ENCODE measurements around the gene ZIC2.
"Not testable (repeated sequence)": the region's sequence is repeated elsewhere in the genome, so short reads cannot be mapped to it uniquely, and the experiment has no call there.

DNA sequence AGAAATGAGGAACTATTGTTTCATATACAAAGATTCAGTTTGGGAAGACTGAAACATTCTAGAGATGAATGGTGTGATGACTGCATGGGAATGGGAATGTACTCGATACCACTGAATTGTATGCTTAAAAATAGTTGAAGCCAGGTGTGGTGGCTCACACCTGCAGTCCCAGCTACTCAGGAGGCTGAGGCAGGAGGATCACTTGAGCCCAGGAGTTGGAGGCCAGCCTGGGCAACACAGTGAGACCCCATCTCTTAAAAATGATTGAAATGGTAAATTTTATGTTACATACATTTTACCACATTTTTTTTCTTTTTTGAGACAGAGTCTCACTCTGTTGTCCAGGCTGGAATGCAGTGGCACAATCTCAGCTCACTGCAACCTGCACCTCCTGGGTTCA is 29.9 kb upstream of the ZIC2 start:
- TF ChIP-seq, protein P1, sequence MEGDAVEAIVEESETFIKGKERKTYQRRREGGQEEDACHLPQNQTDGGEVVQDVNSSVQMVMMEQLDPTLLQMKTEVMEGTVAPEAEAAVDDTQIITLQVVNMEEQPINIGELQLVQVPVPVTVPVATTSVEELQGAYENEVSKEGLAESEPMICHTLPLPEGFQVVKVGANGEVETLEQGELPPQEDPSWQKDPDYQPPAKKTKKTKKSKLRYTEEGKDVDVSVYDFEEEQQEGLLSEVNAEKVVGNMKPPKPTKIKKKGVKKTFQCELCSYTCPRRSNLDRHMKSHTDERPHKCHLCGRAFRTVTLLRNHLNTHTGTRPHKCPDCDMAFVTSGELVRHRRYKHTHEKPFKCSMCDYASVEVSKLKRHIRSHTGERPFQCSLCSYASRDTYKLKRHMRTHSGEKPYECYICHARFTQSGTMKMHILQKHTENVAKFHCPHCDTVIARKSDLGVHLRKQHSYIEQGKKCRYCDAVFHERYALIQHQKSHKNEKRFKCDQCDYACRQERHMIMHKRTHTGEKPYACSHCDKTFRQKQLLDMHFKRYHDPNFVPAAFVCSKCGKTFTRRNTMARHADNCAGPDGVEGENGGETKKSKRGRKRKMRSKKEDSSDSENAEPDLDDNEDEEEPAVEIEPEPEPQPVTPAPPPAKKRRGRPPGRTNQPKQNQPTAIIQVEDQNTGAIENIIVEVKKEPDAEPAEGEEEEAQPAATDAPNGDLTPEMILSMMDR (IDR thresholded peaks at IDR 0.05 in 2 of 3, conservative IDR thresholded peaks at IDR 0.05 in 1 of 3; ENCODE audit: borderline replicate concordance in 1 of 3, insufficient read depth in 1 of 3, low read depth in 2 of 3, low read length in 2 of 3) = not testable (repeated sequence)
- TF ChIP-seq POLR2A (IDR thresholded peaks at IDR 0.05; ENCODE audit: borderline replicate concordance, extremely low read depth, insufficient read depth, insufficient read length); ZNF274 (IDR thresholded peaks at IDR 0.05; ENCODE audit: low read depth, low read length); SP1 (IDR thresholded peaks at IDR 0.05; ENCODE audit: low read depth); SRF (IDR thresholded peaks at IDR 0.05; ENCODE audit: low read depth); EZH2phosphoT487 (IDR thresholded peaks at IDR 0.05; ENCODE audit: borderline replicate concordance); POLR2AphosphoS5 (IDR thresholded peaks at IDR 0.05; ENCODE audit: low read depth, low read length): not testable (repeated sequence)
- TF ChIP-seq, protein P2, sequence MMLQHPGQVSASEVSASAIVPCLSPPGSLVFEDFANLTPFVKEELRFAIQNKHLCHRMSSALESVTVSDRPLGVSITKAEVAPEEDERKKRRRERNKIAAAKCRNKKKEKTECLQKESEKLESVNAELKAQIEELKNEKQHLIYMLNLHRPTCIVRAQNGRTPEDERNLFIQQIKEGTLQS (IDR thresholded peaks at IDR 0.05) = not testable (repeated sequence)

Data from HCT116 (cell line).